Liver (tissue), 9 donors: ENCODE results near the gene CSNK1D. TPM values are rescaled to one million over a fixed set of nuclear protein-coding genes. Genes with fewer than 3 reads are reported as not detected.
A peak's percentile ranks its signal among the peaks of the same experiment; 100 is the strongest.

Experiments used
- DNase-seq: peaks from one replicate; pipeline ENCODE4 v3.0.0-alpha.2; 2017; ENCODE audit warnings: low spot score
- H3K27ac ChIP-seq, 2 donors: one replicate each; pipeline ENCODE4 v1.7.0; 2013; ENCODE audit warnings: inconsistent platforms in 2 of 2, low read length in 2 of 2, control low read depth in 1 of 2, low read depth in 1 of 2, mild to moderate bottlenecking in 1 of 2
- H3K27me3 ChIP-seq, 4 donors: one replicate each; pipeline versions ENCODE4 v1.6.1 to v1.7.0; 2013; ENCODE audit warnings: low read length in 3 of 4, inconsistent platforms in 1 of 4, mild to moderate bottlenecking in 1 of 4, moderate library complexity in 1 of 4; ENCODE audit not compliant: control insufficient read depth in 4 of 4, insufficient read depth in 4 of 4
- H3K36me3 ChIP-seq, 4 donors: one replicate each; pipeline versions ENCODE4 v1.6.1 to v1.7.0; 2013; ENCODE audit warnings: low read length in 3 of 4, mild to moderate bottlenecking in 3 of 4, low read depth in 1 of 4, moderate library complexity in 1 of 4; ENCODE audit not compliant: control insufficient read depth in 4 of 4, insufficient read depth in 3 of 4
- H3K4me1 ChIP-seq, 4 donors: one replicate each; pipeline versions ENCODE4 v1.6.1 to v1.7.0; 2013; ENCODE audit warnings: low read length in 3 of 4, mild to moderate bottlenecking in 3 of 4, moderate library complexity in 1 of 4; ENCODE audit not compliant: control insufficient read depth in 4 of 4, insufficient read depth in 4 of 4
- H3K4me3 ChIP-seq, 3 donors: one replicate each; pipeline versions ENCODE4 v1.6.1 to v1.7.0; 2013; ENCODE audit warnings: low read length in 3 of 3, control low read depth in 1 of 3, low read depth in 1 of 3, mild to moderate bottlenecking in 1 of 3
- H3K9ac ChIP-seq, 2 donors: one replicate each; pipeline ENCODE4 v1.7.0; 2013; ENCODE audit warnings: low read length in 2 of 2, mild to moderate bottlenecking in 2 of 2, moderate library complexity in 2 of 2, control low read depth in 1 of 2, low read depth in 1 of 2
- H3K9me3 ChIP-seq, 4 donors: one replicate each; pipeline versions ENCODE4 v1.6.1 to v1.7.0; 2013; ENCODE audit warnings: low read length in 3 of 4; ENCODE audit not compliant: control insufficient read depth in 4 of 4
- EGR1 ChIP-seq, 2 donors: IDR thresholded peaks; 2 replicates each; pipeline ENCODE4 v1.6.1; 2016 to 2018; ENCODE audit warnings: antibody characterized with exemption in 2 of 2, low read depth in 2 of 2
- FOXA1 ChIP-seq: IDR thresholded peaks from 2 replicates; pipeline ENCODE4 v1.6.1; 2016; ENCODE audit warnings: antibody characterized with exemption
- FOXA2 ChIP-seq: IDR thresholded peaks from 2 replicates; pipeline ENCODE4 v1.6.1; 2016; ENCODE audit warnings: antibody characterized with exemption
- GABPA ChIP-seq, 2 donors: IDR thresholded peaks in 1 of 2; conservative IDR thresholded peaks in 1 of 2; 2 replicates each; pipeline ENCODE4 v1.6.1; 2016; ENCODE audit warnings: antibody characterized with exemption in 2 of 2, mild to moderate bottlenecking in 1 of 2, moderate library complexity in 1 of 2
- HNF4A ChIP-seq, 2 donors: conservative IDR thresholded peaks; 2 replicates each; pipeline ENCODE4 v1.6.1; 2016; ENCODE audit warnings: antibody characterized with exemption in 2 of 2, mild to moderate bottlenecking in 2 of 2
- HNF4G ChIP-seq: IDR thresholded peaks from 2 replicates; pipeline ENCODE4 v1.6.1; 2016; ENCODE audit warnings: antibody characterized with exemption
- JUND ChIP-seq, 2 donors: IDR thresholded peaks; 2 replicates each; pipeline ENCODE4 v1.6.1; 2016; ENCODE audit warnings: antibody characterized with exemption in 2 of 2
- NR2F2 ChIP-seq: IDR thresholded peaks from 2 replicates; pipeline ENCODE4 v1.6.1; 2016; ENCODE audit warnings: antibody characterized with exemption
- RAD21 ChIP-seq, 2 donors: IDR thresholded peaks; 2 replicates each; pipeline ENCODE4 v1.6.1; 2016; ENCODE audit warnings: antibody characterized with exemption in 2 of 2, mild to moderate bottlenecking in 2 of 2
- RXRA ChIP-seq, 2 donors: IDR thresholded peaks; 2 replicates each; pipeline ENCODE4 v1.6.1; 2017 to 2018; ENCODE audit warnings: antibody characterized with exemption in 2 of 2, mild to moderate bottlenecking in 1 of 2
- SP1 ChIP-seq: IDR thresholded peaks from 2 replicates; pipeline ENCODE4 v1.6.1; 2018; ENCODE audit warnings: antibody characterized with exemption, mild to moderate bottlenecking
- TAF1 ChIP-seq: conservative IDR thresholded peaks from 2 replicates; pipeline ENCODE4 v1.6.1; 2016; ENCODE audit warnings: antibody characterized with exemption, mild to moderate bottlenecking
- YY1 ChIP-seq: IDR thresholded peaks from 2 replicates; pipeline ENCODE4 v1.6.1; 2016; ENCODE audit warnings: antibody characterized with exemption, mild to moderate bottlenecking
- WGBS: extraction: QIAGEN DNeasy Blood & Tissue Kit; methylation state at CpG from one replicate; pipeline ENCODE4 v1.1.7; 2013; 5-methylcytosine and 5-hydroxymethylcytosine counted together
- polyA plus RNA-seq, 2 donors: library from polyadenylated mRNA; stranded (reverse) in 1 of 2; unstranded in 1 of 2; fragments of 200-250 nt in 1 of 2; fragments of >200 nt in 1 of 2; fragmentation: Nextera tagmentation in 1 of 2; extraction: Ambion mirVana in 1 of 2; gene quantifications; one replicate each; pipeline versions ENCODE4 v1.2.1 to v1.2.3, GENCODE V29; 2013 to 2015
- total RNA-seq, 2 donors: library from RNA; depleted of rRNA; stranded (reverse); fragments of >200 nt; gene quantifications; one replicate each; pipeline ENCODE4 v1.2.3, GENCODE V29; 2014
- TF ChIP-seq, protein P1 (sequence below): fragments of 150-350 bp; IDR thresholded peaks from 2 replicates; pipeline ENCODE4 v1.5.1; 2017; ENCODE audit warnings: improper control_type of control experiment, low read depth, low read length; ENCODE audit not compliant: missing input control
- TF ChIP-seq, protein P2 (sequence below): IDR thresholded peaks from 2 replicates; pipeline ENCODE4 v1.6.1; 2016; ENCODE audit warnings: antibody characterized with exemption
- TF ChIP-seq, protein P3 (sequence below): IDR thresholded peaks from 2 replicates; pipeline ENCODE4 v1.6.1; 2016; ENCODE audit warnings: antibody characterized with exemption, mild to moderate bottlenecking
- TF ChIP-seq, protein P4 (sequence below): IDR thresholded peaks from 2 replicates; pipeline ENCODE4 v1.6.1; 2016; ENCODE audit warnings: antibody characterized with exemption
- TF ChIP-seq, protein P5 (sequence below): IDR thresholded peaks from 2 replicates; pipeline ENCODE4 v1.6.1; 2016; ENCODE audit warnings: antibody characterized with exemption
- donor health status: healthy.
- donor health status: healthy.
- donor health status: healthy.
- donor health status: healthy.
- donor health status: healthy.

CSNK1D gene
- total RNA-seq: 10 to 100 TPM; 22.0 to 49.0 TPM
- polyA plus RNA-seq: 10 to 100 TPM; 29.0 to 39.3 TPM

DNA sequence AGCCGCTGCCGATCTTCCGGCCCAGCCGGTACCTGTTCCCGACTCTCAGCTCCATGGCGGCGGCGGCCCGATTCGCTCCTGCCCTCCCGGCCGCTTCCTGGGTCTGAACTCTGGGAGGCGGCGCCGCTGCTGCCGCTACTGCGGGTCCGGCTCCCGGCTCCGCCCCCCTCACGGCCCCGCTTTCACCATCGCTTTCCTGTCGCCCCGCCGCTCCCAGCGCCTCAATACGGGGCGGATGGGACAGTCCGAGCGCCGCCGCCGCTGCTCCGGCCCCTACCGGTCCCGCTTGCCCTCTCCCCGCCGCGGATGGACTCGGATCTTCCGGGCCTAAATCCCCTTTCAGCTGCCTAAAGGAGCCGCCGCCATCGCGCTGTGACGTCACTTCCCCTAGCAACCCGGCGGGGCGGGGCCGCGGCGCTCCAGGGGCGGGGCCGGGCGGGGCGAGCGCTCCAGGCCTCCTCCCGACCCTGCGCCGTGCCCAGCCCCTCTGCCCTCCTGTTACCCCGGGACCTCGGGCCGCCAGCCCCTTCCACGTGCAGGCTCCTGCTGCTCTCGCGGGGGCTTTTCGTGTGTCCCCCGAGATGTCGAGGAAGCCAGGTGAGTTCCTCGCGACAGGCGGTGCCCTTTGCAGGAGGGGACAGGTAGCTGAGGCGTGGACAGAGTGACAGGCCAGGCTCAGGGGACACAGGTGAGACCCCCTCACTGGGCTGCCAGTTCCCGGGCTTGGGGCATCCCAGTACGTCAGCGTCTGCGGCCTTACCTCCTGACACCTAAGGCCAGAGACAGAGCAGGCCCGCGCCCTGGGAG, at the start of gene CSNK1D:
CSNK1D (minus strand) TSS at position 374 of the 807 bp plus-strand sequence; CDS start at position 55, 319 bp downstream.
- Histone ChIP-seq H3K9ac (peak within 1 kb of the TSS; percentile 34 to 74), H3K27me3 (no peaks in the 10 kb centered on the region), H3K36me3 (peaks cover 0 to 9% (median under 1%) of the 10 kb centered on the region in 4 donors), H3K4me3 (peak within 1 kb of the TSS; percentile 57 to 93 (median 68)), H3K4me1 (peaks cover 13 to 49% (median 38%) of the 10 kb centered on the region in 4 donors), H3K27ac (peak within 1 kb of the TSS; percentile 79 to 88), H3K9me3 (no peaks in the 10 kb centered on the region)
- no peak for TF ChIP-seq HNF4G
- no peak for TF ChIP-seq JUND (IDR thresholded peaks at IDR 0.05)
- peak; percentile 36 for TF ChIP-seq SP1
- TF ChIP-seq, protein P1, sequence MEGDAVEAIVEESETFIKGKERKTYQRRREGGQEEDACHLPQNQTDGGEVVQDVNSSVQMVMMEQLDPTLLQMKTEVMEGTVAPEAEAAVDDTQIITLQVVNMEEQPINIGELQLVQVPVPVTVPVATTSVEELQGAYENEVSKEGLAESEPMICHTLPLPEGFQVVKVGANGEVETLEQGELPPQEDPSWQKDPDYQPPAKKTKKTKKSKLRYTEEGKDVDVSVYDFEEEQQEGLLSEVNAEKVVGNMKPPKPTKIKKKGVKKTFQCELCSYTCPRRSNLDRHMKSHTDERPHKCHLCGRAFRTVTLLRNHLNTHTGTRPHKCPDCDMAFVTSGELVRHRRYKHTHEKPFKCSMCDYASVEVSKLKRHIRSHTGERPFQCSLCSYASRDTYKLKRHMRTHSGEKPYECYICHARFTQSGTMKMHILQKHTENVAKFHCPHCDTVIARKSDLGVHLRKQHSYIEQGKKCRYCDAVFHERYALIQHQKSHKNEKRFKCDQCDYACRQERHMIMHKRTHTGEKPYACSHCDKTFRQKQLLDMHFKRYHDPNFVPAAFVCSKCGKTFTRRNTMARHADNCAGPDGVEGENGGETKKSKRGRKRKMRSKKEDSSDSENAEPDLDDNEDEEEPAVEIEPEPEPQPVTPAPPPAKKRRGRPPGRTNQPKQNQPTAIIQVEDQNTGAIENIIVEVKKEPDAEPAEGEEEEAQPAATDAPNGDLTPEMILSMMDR: no peak
- TF ChIP-seq RXRA (IDR thresholded peaks at IDR 0.05): no peak
- no peak for TF ChIP-seq FOXA1
- TF ChIP-seq, protein P2, sequence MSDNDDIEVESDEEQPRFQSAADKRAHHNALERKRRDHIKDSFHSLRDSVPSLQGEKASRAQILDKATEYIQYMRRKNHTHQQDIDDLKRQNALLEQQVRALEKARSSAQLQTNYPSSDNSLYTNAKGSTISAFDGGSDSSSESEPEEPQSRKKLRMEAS: no peak
- TF ChIP-seq EGR1 (IDR thresholded peaks at IDR 0.05; ENCODE audit: low read depth in 2 of 2): no peak
- TF ChIP-seq, protein P3, sequence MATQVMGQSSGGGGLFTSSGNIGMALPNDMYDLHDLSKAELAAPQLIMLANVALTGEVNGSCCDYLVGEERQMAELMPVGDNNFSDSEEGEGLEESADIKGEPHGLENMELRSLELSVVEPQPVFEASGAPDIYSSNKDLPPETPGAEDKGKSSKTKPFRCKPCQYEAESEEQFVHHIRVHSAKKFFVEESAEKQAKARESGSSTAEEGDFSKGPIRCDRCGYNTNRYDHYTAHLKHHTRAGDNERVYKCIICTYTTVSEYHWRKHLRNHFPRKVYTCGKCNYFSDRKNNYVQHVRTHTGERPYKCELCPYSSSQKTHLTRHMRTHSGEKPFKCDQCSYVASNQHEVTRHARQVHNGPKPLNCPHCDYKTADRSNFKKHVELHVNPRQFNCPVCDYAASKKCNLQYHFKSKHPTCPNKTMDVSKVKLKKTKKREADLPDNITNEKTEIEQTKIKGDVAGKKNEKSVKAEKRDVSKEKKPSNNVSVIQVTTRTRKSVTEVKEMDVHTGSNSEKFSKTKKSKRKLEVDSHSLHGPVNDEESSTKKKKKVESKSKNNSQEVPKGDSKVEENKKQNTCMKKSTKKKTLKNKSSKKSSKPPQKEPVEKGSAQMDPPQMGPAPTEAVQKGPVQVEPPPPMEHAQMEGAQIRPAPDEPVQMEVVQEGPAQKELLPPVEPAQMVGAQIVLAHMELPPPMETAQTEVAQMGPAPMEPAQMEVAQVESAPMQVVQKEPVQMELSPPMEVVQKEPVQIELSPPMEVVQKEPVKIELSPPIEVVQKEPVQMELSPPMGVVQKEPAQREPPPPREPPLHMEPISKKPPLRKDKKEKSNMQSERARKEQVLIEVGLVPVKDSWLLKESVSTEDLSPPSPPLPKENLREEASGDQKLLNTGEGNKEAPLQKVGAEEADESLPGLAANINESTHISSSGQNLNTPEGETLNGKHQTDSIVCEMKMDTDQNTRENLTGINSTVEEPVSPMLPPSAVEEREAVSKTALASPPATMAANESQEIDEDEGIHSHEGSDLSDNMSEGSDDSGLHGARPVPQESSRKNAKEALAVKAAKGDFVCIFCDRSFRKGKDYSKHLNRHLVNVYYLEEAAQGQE: no peak
- no peak for TF ChIP-seq HNF4A (conservative IDR thresholded peaks at IDR 0.05)
- TF ChIP-seq YY1: peak; percentile 92
- TF ChIP-seq, protein P4, sequence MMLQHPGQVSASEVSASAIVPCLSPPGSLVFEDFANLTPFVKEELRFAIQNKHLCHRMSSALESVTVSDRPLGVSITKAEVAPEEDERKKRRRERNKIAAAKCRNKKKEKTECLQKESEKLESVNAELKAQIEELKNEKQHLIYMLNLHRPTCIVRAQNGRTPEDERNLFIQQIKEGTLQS: no peak
- TF ChIP-seq TAF1: no peak
- TF ChIP-seq FOXA2: no peak
- TF ChIP-seq NR2F2: no peak
- TF ChIP-seq GABPA (IDR thresholded peaks at IDR 0.05 in 1 of 2, conservative IDR thresholded peaks at IDR 0.05 in 1 of 2): peak in 1 of 2 donors; percentile 66
- no peak for TF ChIP-seq RAD21 (IDR thresholded peaks at IDR 0.05)
- TF ChIP-seq, protein P5, sequence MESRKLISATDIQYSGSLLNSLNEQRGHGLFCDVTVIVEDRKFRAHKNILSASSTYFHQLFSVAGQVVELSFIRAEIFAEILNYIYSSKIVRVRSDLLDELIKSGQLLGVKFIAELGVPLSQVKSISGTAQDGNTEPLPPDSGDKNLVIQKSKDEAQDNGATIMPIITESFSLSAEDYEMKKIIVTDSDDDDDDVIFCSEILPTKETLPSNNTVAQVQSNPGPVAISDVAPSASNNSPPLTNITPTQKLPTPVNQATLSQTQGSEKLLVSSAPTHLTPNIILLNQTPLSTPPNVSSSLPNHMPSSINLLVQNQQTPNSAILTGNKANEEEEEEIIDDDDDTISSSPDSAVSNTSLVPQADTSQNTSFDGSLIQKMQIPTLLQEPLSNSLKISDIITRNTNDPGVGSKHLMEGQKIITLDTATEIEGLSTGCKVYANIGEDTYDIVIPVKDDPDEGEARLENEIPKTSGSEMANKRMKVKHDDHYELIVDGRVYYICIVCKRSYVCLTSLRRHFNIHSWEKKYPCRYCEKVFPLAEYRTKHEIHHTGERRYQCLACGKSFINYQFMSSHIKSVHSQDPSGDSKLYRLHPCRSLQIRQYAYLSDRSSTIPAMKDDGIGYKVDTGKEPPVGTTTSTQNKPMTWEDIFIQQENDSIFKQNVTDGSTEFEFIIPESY: no peak
- peak; percentile 96 for DNase-seq
- WGBS: 5% methylated on average over 80 of the region's 80 CpGs
